ENCODE data around the gene C3orf70. TPM values are rescaled to one million over a fixed set of nuclear protein-coding genes. Genes with fewer than 3 reads are reported as not detected.

C3orf70 gene
- total RNA-seq, 1 donor from 2014 or later: not detected

DNA sequence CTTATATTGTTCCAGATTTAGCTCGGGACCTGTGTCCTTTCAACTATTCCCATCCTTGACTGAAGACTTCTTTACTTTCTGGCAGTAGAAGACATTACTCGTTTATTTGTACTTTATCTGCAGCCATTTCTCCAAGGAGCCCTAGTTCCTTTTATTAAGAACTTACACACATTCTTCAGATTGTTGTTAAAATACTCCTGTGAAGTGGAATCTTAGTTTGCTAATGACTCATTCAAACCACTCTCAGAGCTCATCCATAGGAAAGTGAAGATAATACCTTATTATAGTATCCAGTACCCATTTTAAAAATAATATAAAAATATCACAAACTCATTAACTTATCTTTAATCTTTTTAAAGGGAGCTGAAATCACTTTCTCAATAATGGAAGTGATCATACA lies 63.5 kb downstream of the C3orf70 start:
- no peak for DNase-seq (ENCODE audit: low read depth)

DNA sequence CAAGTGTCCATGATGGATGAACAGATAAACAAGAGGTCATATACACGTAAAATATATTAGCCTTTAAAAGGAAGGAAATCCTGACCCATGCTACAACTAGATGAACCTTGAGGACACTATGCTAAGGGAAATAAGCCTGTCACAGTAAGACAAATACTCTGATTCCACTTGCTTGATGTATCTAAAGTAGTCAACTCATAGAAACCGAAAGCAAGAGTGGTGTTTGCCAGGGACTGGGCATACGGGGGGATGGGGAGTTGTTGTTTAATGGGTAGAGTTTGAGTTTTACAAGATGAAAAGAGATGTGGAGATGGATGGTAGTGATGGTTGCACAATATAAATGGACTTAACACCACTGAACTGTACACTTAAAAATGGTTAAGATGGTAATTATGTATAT lies 65.4 kb downstream of the C3orf70 start:
- DNase-seq (ENCODE audit: low read depth): no peak

DNA sequence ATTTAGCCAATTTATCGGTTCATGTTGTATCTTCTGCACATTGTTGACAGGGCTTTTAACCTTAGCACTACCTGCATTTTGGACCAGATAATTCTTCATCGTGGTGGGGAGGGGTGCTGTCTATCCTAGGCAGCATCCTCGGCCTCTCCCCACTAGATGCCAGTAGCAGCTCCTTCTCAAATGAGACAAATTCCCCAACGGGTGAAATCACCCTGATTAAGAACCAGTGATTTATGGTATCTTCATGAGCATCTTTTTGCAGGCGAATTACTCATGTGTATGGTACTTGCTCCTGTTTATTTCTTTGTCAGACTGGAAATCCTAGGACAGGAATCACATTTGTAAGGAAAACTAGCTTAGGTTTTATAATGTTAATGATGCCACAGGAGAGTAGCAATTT lies 68.0 kb downstream of the C3orf70 start:
- no peak for DNase-seq (ENCODE audit: low read depth)

DNA sequence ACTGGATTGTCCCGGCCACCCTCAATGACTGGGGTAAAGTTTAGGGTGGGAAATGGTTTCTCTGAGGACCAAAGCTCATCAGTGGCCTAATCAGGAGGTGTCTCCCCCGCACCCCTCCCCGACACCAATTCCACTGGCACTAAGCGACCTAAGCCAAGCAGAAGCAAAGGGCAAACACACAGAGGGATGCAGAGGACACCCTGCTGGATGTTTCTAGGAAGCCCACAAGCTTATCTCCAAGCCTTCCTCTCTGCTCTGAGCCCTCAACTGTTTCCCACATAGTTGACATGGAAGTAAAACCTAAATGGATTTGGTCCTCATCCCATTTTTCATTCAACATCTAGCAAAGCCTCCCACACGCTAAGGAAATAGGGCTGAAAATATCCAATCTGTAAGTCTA lies 68.5 kb downstream of the C3orf70 start:
- no peak for DNase-seq (ENCODE audit: low read depth)

DNA sequence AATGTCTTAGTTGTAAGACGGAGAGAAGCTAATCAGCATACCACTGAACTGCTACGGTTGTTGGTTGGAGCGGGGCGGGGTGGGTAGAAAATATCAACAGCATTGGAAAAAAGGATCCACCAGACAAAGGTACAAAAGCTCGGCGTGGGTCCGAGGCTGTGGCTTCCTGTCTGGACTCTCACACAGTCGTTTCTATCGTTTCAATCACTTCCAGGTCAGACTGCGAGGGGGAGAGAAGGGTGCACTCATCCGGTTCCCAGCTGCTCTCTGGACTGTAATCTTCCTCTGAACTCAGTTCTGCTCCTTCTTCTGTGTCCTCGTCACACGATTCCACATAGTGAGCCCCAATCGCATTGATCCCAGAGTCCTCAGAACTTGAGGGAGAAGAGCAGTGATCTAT lies 70.0 kb downstream of the C3orf70 start:
- no peak for DNase-seq (ENCODE audit: low read depth)

DNA sequence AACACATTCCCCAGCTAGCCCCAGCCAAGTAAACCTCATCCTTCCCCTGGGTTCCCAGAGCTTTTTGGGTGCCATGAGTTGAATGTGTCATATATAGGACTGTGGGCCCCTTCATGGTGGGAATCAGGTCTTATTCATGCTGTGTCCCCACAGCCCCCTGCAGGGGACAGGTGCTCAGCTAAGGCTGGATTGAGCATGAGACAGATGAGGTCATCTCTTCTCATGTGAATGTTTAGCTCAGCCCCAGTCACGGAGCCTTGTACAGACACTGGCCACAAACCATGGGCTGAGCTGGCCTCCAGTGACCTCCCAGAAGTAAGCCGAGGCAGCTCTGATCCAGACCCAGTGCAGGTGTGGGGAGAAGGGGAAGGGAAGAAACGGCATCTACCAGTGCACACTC lies 70.7 kb downstream of the C3orf70 start:
- peak; percentile 93 for DNase-seq (ENCODE audit: low read depth)

DNA sequence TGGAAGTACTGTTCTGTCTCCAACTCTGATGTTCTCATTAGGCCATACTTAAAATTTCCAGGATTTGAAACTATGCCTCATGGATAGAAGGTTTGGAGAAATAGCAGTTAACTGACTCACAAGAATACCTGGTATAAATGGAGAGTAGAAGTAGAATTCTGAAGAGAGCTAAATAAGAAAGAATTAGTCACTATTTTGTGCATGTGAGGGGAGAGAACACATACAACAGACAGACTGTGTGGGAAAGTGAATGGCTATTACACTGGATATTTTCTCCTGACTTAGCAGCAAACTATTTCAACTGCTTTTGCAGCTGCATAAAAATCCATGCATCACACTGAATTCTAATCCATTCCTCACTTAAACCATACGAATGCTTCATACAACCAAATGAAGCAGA lies 71.3 kb downstream of the C3orf70 start:
- peak; percentile 28 for DNase-seq (ENCODE audit: low read depth)

DNA sequence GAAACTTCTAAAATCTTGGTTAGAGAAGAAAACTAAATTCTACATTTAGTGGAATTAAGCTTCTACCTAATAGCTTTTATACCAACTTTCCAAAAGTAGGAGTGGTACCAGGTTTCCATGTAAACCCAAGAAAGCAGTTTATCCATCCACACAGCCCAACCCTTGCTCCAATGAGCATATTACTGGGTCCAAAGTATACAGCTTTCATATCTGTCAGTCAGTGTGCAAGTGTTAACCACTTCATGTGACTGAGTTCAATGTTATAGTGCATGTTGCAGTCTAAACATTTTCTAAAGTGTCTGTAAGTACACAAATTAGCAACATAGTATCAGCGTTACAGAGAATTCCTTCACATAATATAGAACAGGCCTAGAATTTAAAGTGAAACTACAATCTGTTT lies 73.2 kb downstream of the C3orf70 start:
- DNase-seq (ENCODE audit: low read depth): peak; percentile 5

DNA sequence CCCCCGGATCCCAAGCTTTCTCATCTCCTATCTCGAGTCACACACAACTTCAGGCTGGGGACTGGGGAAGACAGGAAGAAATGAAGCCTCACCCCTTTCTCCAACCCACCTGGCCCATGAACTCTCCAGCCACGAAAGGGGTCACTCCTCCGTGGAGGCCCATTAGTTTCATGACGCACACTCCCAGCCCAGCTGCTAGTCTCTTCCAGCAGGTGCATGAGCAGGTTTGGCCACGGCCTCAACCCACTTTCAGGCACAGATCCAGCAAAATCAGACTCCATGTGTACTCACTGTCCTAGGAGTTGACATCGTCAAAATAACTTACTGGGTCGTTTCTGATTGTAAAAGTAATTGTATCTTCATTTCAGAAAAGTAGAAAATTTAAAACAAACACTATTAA lies 76.6 kb downstream of the C3orf70 start:
- DNase-seq (ENCODE audit: low read depth): peak; percentile 75

DNA sequence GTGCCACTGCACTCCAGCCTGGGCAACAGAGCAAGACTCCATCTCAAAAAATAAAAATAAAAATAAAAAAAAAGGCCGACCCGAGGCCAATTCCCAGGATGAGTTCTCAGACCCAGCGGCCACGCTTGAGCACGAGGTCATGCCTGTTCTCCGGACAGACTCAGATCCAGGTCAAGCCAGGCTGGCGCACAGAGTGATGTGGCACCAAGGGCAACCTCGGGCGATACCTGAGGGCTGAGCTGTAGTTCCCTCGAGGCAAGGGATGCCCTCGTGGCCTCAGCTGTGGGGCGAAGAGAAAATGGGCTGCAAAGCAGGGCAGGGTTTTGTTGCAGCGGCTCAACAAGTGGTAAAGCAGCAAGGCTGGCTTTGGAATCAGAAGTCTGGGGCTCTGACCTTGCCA lies 77.3 kb downstream of the C3orf70 start:
- no peak for DNase-seq (ENCODE audit: low read depth)

DNA sequence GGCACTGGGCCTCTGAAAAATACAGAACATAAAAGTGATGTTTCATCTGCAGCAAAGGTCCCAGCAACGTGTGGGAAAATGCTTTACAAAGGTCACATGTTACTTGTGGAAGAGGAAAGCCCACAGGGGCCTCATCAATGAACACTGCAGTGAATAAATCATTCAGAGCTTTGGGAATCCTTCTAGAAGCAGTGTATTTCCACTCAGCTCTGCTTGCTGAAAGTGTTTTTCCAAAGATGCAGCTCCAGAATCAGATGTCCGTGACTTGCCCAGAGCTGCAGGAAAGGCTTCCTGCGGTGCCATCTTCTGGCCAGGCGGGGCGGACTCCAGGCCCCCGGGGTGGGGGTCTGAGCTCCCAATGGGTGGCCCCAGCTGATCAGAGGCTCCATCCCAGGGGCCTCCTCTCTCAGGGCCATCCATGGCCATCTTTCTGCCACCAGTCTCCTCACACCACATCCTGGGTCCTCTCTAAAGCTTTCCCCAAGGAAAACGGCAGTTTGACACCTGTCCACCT lies 81.5 kb downstream of the C3orf70 start:
- DNase-seq (ENCODE audit: low read depth): no peak

DNA sequence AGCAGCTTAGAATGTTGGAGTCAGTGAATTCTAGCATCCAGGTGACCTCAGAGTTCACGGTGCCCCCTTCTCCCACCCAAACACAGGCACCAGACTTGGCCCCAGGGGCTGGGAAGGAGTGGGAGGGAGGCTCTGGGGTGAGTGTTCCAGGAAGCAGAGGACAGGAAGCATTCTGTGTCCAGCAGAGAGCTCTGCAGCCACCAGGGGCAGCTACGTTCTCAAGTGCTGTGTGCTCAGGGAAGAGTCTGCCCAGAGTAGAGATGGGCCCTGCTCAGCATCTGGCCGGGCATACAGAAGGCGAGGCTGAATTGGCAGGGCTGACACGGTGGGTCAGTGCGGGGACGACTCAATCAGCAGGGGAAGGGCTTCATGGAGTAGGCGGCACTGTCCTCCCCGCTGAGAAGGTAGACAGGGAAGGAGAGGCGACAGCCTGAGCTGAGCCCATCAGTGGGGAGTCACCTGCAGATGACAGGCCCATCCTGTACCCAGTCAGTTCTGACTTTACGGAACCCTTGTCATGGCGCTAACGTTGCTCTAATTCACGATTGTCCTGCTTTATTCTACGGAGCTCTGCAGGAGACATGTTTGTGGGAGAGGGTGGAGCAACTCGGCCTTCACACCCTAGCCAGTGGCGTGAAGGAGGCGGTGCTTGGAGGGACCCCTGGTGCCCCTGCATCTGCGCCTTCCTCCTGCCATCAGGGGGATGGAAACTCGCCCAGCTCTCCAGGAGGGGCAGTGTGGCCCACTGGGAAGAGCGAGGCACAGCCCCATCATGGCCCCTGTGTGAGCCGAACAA lies 82.2 kb downstream of the C3orf70 start:
- DNase-seq (ENCODE audit: low read depth): peak; percentile 35

DNA sequence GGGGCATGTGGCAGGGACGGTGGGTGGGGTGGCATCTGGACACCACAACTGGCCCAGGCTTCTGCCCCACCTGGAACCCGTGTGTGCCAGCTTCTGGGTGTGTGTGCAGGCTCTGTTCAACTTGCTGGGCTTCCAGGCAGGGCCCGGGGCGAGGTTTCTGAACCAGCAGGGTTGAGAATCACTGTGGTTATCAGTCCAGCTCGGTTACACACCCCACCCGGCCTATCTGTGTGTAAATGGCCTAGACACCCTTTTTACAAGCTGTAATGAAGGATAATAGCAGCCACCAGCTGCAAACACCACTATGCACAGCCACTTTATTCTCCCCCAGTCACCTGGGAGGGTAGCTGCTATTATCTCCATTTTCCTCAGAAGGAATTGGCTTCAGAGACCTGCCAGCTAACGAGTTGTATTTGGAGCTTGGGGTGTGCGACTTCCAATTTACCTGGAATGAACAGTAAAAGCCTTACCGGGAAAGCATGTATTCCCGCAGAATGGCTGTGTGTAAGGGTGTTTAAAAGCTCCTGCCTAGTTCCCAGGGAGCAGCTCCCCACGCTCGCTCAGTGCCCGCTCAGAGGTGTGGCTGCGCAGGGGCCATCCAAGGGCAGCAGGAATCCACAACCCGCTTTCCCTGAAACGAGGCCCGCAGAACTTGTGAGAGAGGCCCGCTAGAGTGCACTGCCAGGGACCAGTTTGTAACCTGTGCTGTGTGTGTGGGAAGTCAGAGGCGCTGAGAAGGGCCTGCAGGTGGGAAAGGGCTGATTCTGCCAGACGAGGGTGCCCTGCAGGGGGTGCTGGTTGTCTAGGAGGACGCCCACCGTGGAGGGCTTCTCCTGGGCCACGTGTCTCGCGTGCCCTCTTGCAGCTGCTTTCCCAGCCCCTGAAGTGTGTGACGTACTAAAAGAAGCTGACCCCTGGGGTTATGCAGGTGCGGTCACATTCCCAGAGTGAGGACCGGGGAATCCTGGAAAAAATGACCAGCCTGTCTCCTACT lies 83.5 kb downstream of the C3orf70 start:
- DNase-seq (ENCODE audit: low read depth): no peak

DNA sequence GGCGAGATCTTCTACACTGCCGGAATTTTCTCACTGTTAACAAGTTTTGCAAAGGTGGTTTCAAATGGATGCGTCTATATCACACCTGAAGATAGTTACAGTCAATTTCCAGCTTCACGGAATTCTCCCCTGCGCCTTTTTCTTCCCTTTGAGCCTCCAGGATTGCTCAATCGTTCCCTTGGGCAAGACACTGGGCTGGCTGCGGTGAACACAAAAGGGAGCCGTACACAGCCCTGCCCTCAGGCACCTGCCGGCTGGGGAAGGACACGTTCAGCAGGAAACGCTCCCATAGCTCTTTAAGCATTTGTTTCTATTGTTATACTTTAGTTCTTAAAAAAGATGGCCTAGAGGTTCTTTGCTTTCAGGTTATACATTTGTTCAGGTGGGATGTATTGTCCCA lies 85.7 kb downstream of the C3orf70 start:
- DNase-seq (ENCODE audit: low read depth): no peak

DNA sequence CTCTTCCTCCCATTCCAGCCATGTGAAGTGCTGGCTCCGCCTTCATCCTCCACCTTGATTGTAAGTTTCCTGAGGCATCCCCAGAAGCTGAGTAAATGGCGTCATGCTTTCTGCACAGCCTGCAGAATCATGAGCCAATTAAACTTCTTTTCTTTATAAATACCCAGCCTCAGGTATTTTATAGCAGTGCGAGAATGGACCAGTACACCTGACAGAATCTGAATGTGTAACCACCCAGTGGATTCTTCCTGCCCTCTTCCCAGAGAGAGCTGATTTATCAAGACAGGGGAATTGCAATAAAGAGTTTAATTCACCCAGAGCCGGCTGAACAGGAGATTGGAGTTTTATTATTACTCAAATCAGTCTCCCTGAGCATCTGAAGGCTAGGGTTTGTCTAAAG lies 86.6 kb downstream of the C3orf70 start:
- no peak for DNase-seq (ENCODE audit: low read depth)

DNA sequence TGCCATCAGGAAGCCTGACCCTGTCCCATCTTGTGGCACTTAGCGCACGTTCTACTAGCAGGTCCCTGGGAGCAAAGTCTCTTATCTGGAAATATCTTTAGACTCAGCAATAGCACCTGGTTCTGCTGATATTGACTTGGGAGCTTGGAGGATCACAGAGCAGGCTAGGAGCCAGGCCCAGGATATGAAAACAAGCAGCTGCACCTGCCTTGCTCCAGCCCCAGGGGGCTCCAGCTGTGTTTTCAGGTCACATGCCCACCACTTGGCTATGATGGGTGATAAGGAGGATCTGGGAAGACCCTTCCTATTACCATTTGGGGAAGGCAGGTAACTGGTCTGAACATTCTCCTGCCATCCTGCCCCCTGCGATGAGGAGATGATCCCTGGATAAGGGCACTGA lies 87.8 kb downstream of the C3orf70 start:
- no peak for DNase-seq (ENCODE audit: low read depth)

DNA sequence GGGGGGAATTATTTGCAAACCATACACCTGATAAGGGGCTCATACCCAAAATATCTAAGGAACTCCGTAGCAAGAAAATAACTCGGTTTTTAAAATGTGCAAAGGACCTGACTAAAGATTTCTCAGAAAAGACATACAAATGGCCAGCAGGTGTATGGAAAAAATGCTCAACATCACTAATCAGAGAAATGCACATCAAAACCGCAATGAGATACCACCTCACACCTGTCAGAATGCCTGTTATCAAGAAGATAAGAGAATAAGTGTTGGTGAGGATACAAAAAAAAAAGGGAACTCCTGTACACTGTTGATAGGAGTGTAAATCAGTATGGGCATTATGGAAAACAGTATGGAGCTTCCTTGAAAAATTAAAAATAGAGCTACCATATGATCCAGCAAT lies 89.4 kb downstream of the C3orf70 start:
- DNase-seq (ENCODE audit: low read depth): no peak

DNA sequence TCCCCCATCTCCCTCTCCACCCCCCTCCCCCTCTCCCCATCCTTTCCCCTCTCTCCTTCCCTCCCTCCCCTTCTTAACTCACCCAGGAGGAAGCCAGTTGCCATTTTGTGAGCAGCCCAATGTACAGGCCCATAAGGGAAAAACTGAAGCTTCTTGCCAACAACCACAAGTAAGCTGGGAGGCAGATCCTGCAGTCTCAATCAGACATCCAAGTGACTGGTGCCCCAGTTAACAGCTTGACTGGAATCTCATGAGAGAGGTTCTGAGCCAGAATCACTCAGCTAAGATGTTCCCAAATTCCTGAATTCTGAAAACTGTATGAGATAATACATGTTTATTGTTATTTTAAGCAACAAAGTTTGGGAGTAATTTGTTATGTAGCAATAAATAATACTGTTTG lies 90.7 kb downstream of the C3orf70 start:
- no peak for DNase-seq (ENCODE audit: low read depth)

DNA sequence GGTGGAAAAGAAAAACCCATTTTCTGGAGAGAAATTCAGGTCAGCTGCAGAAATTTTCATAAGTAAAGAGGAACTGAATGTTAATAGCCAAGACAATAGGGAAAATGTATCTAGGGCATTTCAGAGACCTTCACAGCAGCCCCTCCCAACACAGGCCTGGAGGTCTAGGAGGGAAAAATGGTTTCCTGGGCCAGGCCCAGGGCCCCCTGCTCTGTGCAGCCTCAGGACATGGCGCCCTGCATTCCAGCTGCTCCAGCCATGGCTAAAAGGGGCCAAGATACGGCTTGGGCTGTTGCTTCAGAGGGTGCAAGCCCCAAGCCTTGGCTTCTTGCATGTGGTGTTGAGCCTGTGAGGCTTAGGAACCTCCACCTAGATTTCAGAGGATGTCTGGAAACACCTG lies 92.2 kb downstream of the C3orf70 start:
- DNase-seq (ENCODE audit: low read depth): no peak

DNA sequence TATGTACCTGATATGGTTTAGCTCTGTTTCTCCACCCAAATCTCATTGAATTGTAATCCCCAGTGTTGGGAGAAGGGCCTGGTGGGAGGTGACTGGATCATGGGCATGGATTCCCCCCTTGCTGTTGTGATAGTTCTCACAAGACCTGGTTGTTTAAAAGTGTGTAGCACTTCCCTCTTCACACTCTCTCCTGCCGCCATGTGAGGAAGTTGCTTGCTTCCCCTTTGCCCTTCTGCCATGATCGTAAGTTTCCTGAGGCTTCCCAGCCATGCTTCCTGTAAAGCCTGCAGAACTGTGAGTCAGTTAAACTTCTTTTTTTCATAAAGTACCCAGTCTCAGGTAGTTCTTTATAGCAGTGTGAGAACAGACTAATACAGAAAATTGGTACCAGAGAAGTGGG lies 93.1 kb downstream of the C3orf70 start:
- no peak for DNase-seq (ENCODE audit: low read depth)

DNA sequence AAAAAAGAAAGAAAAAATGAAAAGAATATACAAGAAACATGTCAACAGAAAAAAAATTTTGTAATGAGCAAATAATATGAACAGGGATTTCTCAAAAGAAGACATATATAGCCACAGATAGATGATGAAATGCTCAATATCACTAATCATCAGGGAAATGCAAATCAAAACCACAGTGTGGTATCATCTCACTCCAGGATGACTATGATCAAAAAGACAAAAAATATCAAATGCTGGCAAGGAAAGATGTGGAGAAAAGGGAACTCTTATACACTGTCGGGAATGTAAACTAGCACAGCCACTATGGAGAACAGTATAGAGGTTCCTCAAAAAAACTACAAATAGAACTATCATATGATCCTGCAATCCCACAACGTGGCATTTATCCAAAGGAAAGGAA lies 94.1 kb downstream of the C3orf70 start:
- DNase-seq (ENCODE audit: low read depth): no peak

DNA sequence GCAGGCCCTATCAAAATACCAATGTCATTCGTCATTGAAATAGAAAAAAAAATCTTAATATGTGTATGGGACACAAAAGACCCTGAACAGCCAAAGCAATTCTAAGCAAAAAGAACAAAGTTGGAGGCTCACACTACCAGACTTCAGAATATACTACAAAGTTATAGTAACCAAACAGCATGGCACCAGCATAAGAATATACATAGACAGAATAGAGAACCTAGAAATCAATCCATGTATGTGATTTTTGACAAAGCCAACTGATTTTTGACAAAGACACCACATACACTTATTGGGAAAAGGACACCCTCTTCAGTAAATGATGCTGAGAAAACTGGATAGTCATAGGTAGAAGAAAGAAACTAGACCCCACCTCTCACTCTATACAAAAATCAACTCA lies 95.0 kb downstream of the C3orf70 start:
- no peak for DNase-seq (ENCODE audit: low read depth)
